Suppressor macrophage (primary cell): ENCODE results near the gene DEGS2.

ENCODE experiments used
- DNase-seq, 4 experiments: peaks; one replicate each; pipeline ENCODE4 v3.0.0-alpha.2; 2020 to 2022

The DEGS2 gene

DNA sequence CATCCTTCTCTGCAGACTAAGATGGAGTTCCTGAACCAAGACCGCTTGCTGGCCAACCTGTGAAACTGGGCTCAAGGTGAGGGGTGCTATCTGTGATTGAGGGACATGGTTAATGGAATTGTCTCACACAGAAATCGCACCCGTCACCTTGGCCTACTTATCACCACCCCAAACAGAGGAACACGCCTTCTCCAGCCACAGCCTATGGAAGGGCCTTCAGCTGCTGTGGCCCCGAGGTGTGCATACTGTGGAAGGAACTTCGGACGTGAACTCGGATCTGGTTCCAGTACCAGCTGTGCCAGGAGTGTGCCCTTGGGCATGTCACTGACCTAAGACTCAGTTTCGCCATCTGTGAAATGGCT lies 49.9 kb downstream of the DEGS2 start:
- DNase-seq = no peak

DNA sequence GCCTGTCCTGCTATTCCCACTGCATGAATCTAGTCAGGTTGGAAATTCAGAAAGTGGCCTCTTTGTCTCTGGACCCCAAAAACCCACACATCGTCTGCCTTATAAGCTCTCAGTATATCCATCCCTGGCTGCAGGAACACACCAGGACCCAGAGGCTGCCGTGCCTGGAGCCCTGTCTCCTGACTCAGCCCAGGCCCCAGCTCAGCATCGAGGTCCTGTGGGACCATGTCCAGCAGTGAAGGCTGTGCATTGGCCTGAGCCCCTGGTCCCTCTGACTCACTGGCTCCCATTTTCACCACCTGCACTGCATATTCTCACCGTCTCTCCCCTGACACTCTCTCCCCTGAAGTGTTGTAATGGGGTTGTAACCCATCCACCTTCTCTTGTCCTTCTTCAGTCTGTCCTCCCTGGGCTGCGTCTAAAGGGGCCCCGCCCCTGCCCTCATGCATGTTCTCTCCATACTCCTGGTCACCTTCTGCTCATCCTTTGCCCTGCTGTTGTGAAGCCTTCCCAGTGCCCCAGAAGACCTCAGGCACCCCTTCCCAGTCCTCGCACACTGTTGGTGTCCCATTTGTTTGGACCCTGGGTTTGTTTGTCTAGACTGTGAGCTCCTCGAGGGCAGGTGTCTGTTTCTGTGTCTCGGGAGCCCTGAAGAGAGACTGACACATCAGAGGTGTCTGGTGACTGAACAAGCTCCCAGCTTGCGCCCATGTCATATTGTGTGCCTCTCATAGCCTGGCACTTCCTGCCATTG lies 50.4 kb downstream of the DEGS2 start:
- DNase-seq = no peak

DNA sequence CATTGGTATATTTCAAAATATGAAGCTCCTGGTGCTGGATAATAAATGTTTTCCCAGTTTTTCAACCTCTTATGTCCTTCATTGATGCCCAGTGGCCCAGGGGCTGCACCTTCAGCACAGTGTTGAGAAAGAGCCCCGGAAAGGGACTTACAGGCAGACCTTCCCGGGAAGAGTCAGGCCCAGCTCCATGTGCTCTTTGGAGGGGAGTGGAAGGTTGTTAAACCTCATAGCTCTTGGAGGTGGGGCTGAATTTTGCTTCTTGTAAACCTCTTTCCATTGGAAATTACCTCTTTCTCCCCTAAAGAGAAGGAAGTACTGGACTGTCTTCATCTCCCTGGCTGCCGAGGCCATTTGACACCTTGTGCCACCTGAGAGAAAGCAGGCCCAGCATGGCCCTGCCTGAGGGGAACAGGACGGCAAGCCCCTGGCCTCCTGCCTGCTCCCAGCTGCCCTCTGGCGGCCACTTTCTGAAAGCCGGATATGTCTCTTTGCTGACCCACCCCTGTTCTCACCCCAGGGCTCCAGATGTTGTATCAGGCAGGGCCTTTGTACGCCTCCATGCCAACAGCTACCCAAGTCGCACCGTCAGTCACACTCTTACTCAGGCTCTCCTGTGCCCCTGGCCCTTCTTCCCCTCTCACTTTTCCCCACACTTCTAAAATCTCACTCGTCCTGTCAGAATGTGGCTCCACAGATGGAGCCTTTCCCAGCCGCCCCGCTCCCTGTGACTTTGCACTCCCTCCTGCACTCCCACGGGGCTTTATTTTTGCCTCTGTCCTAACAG lies 51.2 kb downstream of the DEGS2 start:
- DNase-seq = peak; percentile 67 to 87 (median 78)

DNA sequence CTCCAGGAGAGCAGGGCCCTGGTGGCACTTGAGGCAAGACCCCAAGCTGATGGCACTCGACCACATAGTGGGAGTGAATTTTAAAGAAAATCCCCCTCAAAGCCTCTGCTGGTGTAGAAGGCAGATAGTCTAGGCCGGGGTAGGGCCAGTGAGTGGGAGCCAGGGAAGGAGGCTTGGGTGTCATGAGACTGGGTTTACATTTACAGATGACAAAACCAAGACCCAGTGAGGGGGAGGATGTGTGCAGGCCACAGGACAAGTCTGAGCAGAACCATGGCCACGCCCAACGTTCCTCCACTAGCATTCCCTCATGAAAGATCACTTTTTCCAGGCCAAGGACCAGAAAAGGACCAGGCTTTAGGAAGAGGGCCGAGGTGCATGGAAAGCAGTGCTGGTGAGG lies 52.2 kb downstream of the DEGS2 start:
- DNase-seq = peak; percentile 54 to 86 (median 78)

DNA sequence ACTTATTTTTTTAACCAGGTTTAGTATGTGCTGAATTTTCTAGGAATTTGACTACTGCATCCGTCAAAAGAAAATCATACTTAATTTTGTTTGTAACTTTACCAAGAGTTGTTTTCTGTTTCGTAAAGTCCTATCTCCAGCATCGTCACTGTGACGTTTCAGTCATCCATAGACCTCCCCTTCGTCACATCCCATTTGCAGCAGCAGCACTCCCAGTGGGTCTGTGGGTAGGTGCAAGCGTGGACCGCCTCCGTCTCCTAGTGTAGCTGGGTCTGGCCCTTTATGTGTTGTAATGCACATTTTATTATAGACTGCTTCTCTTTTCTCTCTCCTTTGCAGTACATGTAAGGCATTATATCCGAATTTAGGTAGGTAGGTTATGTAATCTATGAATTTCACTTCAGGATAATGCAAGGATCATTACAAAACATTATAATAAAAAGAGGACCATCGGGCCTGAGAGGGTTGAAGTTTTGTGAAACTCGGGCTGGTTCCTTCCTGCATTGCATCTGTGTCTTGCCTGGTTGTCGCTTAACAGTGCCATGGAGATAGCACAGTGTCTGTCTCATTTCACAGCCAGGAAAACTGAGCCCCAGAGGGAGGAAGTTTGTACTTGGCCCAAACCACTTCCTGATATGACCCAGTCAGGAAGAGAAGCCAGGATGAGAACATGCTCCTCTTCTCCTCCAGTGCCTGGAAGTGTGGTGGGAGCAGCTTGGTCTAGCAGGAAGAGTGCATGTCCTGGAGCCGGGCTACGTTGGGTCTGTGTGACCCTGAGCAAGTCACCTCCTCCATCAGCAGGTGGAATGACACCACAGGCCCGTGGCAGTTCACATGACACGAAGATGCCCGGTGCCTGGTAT lies 53.0 kb downstream of the DEGS2 start:
- peak; percentile 81 to 91 (median 86) for DNase-seq

DNA sequence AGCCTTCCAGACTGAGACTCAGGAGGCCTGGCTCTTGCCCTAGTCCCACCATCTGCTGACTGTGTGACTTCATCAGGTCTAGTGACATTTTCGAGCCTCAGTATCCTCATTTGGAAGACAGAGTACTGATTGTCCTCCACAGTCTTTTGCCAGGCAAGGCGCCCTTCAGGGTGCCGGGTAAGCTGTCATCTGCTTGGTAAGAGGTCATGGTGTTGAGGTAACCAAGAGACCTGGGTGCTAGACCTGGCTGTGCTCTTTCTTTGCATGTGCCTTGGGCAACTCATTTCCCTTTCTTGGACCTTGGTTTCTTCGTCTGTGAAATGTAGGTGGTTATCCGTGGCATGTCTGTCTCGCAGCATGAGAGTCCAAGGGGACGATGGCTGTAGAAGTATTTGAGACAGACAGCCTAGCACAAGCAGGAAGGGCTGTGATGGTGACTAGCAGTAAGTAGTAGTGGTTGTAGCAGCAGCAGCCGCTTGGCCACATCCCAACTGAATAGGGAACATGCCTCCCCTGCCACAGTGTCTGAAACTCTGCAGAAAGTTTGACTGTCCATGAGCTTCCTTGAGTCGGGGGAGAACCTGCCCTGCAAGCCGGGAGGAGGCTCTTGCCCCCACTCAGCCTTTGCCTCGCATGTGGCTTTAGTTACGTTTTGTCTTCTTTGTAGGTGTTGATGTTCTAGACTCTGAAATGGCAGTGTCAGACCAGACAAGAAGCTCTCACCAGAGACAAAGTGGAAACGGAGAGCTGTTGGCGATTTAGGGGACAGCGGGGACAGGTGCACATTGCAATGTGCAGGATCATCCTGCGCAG lies 53.9 kb downstream of the DEGS2 start:
- peak; percentile 58 to 68 (median 66) for DNase-seq

DNA sequence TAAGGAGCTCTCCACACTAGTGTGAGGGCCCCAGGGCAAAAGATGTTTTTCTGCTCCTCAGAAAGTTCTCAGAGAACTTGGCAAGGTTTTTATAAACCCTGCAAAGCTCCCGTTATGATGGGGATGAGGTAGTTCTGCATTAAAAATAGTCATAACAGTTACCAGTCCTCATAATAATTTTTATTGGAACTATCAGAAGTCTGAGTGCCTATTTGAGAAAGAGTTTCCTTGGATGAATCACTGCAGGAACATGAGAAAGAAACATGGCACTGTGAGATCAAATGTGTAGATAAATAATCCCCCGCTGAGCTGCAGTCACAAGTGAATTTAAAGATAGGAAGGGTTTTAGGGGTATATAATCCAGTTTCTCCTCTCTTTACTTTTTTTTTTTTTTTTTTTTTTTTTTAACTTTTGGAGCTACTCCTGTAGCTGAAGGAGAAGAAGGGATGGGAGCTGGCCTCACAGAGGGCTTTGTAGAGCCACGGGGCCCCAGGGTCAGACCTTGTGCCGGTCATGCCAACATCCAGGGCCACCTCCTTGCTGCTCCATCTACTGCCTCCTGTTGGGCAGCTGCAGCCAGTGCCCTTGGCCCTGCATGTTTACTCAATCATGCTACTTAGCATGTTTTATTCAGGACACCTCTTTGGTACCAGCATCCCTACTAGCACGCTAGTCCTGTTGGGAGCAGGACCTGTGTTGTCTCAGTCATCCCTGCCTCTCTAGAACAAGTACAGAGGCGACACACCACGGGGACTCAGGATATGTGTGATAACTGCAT lies 54.7 kb downstream of the DEGS2 start:
- DNase-seq = no peak

DNA sequence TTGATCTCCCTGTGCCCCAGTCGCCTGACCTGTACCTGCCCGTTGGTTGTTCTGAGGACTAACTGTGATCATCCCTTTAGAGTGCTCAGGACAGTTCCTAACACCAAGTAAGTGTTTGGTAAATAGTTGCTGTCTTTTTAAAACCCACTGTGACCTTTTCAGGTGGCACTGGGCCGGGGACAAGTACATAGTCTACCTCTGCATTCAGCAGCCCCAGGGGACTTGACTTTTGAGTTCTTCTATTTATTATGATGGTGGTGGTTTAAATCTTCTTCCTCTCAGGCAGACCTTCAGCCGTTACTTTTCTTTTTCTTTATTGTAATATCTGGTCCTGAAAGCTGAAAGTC lies 55.5 kb downstream of the DEGS2 start:
- no peak for DNase-seq

DNA sequence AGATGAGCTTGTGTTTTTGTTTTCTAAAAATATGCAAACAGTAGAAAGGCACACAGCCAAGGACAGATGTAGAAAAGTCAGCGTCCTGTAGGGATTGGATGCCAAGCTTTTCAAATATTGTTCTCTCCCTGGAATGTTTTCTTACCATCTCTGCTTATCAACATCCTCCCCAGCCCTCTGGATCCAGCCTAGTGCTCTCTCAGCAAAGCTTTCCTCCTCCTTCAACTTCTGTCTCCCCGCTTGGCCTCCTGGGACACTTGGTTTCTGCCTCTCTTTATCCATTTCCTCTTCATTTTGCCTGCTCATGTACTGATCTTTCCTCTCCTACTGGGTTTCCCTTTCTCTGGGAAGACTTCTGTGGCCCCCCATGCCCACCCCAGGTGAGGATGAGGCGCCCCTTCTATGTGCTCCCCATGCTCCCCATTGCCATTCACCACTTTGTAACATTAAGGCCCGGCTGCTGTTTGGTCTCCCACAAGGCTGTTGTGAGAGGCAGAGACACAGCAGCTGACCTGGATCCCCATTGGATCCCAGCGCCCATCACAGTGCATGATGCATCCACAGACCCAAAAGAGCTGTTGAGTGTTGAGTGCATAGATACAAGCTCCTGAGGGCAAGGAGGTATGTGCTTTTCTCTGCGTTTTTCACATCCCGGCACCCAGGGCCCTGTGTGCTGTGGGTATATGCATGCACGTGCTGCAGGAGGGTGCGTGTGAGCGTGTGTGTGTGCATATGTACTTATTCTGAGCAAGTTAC lies 56.0 kb downstream of the DEGS2 start:
- DNase-seq = no peak

DNA sequence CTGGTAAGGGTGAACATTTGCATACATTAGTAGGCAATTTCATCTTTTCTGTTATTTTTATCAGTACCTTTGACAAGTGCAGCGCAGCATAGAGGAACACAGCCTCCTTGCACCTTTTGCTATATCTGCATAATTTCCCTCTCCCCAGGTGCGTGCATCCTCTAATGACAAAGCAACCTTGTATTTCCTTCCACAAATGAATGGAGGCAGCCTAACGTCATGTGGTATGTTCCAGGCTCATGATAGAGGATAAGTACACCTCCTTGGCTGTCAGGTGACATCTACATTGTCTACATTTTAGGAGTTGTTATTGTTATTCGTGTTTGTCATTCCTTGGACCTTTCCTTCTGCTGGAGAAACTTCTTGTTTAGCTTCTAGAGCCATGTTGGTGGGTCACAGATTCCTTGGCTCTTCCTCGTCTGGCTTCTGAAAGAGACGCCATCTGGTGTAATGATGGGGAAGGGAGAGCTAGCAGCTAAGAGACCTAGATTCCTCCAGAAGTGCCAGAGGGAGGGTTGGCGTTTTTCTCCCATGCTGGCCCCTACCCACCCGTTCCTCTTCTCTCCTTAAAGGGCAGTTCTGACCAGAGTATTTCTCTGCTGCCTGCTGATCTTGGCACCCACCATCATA lies 57.2 kb downstream of the DEGS2 start:
- no peak for DNase-seq

DNA sequence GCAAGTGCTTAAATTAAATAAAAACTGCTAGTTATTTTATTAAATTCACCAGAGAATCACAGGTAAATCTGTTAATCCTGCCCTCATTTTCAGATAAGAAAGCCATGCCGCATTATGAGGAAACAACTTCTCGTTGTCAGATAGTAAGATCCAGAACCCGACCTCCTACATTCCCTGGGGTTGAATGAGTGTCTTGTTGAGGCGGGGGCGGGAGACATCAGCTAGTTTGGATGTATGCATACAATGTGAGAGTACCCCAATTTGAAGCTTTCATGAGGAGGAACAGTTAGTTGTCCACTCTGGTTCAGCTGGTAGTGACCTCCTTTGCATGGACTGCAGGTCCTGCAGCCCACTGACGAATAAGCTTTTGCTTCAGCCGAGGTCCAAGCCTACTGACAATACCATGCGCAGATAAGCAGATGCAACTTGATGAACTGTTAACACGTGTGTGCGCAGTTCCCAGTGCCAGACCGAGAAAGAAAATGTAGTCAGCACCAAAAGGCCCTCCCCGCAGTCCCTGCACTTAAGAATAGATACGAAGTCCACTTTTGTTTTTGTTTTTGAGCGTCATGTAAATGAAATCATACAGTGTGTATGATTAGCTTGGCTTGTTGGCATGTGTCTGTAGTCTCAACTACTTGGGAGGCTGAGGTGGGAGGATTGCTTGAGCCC lies 59.3 kb downstream of the DEGS2 start:
- DNase-seq = peak in 2 of 4 experiments; percentile 25 to 35

DNA sequence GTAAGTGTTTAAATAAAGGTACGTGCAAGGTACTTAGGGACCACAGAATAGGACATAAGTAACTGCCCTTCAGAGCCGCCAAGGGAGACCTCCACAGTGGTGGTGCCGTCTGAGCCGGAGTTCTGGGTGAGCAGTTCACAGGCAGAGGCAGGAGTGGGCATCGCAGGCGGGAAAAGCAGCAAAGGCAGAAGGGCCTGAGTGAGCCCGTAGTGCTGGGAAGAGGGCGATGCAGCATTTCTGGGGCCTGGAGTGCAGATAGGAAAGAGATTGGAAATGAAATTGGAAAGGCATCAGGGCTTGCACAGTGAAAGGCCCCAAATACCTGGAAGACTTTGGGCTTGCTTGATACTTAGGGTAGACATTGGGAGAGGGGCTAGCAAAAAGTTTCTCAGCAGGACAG lies 61.3 kb downstream of the DEGS2 start:
- DNase-seq = no peak

DNA sequence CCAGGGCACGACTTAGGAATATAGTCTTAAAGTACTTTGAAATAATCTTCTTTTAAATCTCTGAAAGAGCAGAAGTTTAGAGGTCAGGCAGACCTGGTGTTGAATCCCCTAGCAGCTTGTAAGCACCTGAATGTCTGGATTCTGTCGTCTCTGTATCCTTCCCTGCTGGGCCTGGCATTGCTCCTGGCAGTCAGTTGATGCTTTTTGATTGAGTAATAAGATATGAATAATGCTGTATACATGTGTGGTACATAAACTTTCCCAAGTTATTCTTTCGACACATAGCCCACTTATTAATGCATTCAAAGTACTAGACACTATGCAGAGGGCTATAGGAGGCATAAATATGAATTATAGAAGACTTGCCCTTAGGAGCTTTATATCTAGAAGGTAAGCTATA lies 62.8 kb downstream of the DEGS2 start:
- no peak for DNase-seq
